Activated naive CD8-positive, alpha-beta T cell treated with anti-CD3 and anti-CD28 coated beads for 36 hours (primary cell): ENCODE results near the gene RSF1. TPM values are rescaled to one million over a fixed set of nuclear protein-coding genes. Genes with fewer than 3 reads are reported as not detected.
"Not testable (repeated sequence)": the region's sequence is repeated elsewhere in the genome, so short reads cannot be mapped to it uniquely, and the experiment has no call there.

Experiments used
- DNase-seq: peaks from one replicate; pipeline ENCODE4 v3.0.0; 2021
- H3K27ac Mint-ChIP-seq: one replicate; pipeline ENCODE4 v1.8.0; 2022; ENCODE audit warnings: mild to moderate bottlenecking, moderate library complexity, mixed read lengths
- H3K27me3 Mint-ChIP-seq: one replicate; pipeline ENCODE4 v1.8.0; 2022; ENCODE audit warnings: mild to moderate bottlenecking, mixed read lengths
- H3K36me3 Mint-ChIP-seq: one replicate; pipeline ENCODE4 v1.8.0; 2021; ENCODE audit warnings: mild to moderate bottlenecking, mixed read lengths
- H3K4me1 Mint-ChIP-seq: one replicate; pipeline ENCODE4 v1.8.0; 2021; ENCODE audit warnings: mixed read lengths
- H3K4me3 Mint-ChIP-seq: one replicate; pipeline ENCODE4 v1.8.0; 2022; ENCODE audit warnings: mild to moderate bottlenecking, moderate library complexity, mixed read lengths
- H3K9me3 Mint-ChIP-seq: one replicate; pipeline ENCODE4 v1.8.0; 2022; ENCODE audit warnings: mixed read lengths
- total RNA-seq, 2 experiments: library from RNA; stranded (reverse); gene quantifications; one replicate each; pipeline ENCODE4 v1.2.3, GENCODE V29; 2021

The RSF1 gene
- total RNA-seq, 2 experiments from 2014 or later: 40.5 to 48.3 TPM

- H3K36me3 Mint-ChIP-seq, H3K4me3 Mint-ChIP-seq, H3K27me3 Mint-ChIP-seq: not testable (repeated sequence)
These were observed 1.6 kb upstream of the RSF1 start for GRCh38 chr11:77822126-77822525.

DNA sequence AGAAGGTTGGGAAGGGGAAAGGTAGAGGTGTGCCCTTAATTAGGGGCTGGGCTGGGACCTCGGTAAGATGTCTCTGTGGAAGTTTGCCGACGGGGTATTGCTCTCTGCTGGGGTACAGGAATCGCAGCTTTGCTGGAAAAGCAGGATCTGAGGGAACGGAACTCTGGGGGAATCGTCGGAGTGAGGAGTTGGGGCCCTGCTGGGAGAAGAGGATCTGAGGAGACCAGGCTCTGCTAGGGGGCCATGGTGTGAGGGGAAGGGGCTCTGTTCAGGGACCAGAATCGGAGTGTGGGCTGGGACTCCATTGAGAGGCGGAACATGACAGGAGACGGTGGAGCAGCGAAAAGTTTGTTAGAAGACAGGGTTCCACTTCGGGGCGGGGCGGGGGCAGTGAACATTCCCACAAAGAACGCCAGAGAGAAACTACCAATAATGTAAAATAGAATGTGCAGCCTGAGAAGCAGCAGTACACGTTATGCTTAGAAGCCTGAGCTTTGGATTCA, 878 bp upstream of the RSF1 start:
- Mint-ChIP-seq H3K9me3 (no peaks in the 10 kb centered on the region), H3K4me1 (peaks cover 25% of the 10 kb centered on the region), H3K27ac (peak overlapping the region; percentile 74), H3K36me3 (peaks cover 8% of the 10 kb centered on the region), H3K4me3 (peak overlapping the region; percentile 99), H3K27me3 (no peaks in the 10 kb centered on the region)
- no peak for DNase-seq

More at GRCh38 chr11:77822126-77822525, 1.6 kb upstream of the RSF1 start:
- peaks cover 19% of the 10 kb centered on the region for H3K4me1 Mint-ChIP-seq
- not testable (repeated sequence) for H3K27ac Mint-ChIP-seq, H3K9me3 Mint-ChIP-seq, DNase-seq

GRCh38 chr11:77819921-77820564, 479 bp downstream of the RSF1 start:
- Mint-ChIP-seq H3K36me3 (peaks cover 13% of the 10 kb centered on the region), H3K4me3 (peak overlapping the region; percentile 99), H3K4me1 (peaks cover 33% of the 10 kb centered on the region), H3K9me3 (no peaks in the 10 kb centered on the region), H3K27ac (peak overlapping the region; percentile 98), H3K27me3 (no peaks in the 10 kb centered on the region)
- DNase-seq: peak; percentile 48

- peaks cover 37% of the 10 kb centered on the region for H3K4me1 Mint-ChIP-seq
- peak; percentile 87 for DNase-seq
- H3K36me3 Mint-ChIP-seq: peaks cover 18% of the 10 kb centered on the region
- peak overlapping the region; percentile 99 for H3K4me3 Mint-ChIP-seq
- H3K9me3 Mint-ChIP-seq: peaks cover 4% of the 10 kb centered on the region
- H3K27me3 Mint-ChIP-seq: no peaks in the 10 kb centered on the region
- H3K27ac Mint-ChIP-seq: peak overlapping the region; percentile 98
These were observed 1.1 kb downstream of the RSF1 start for GRCh38 chr11:77819411-77819920.

DNA sequence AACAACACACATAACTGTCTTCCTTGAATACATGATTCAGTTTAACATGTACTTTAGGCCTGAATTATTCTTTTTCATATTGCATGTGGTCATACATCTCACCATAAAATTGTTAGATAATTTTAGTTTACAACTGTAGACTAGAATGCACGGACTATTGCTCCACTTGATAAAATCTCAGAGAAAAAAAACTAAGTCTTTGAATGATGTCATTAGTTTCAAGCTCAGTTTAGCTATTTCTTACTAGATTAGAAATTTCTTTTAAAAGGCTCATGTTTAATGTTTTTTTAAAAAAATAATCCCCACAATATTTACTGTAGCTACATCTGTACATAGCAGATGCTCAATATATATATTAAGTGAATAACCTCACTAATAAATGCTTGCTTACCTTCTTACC, 5.1 kb downstream of the RSF1 start:
- no peak for DNase-seq
- no peak overlapping the region for H3K4me3 Mint-ChIP-seq
- peaks cover 41% of the 10 kb centered on the region for H3K36me3 Mint-ChIP-seq
- H3K27me3 Mint-ChIP-seq: no peaks in the 10 kb centered on the region
- peaks cover 43% of the 10 kb centered on the region for H3K4me1 Mint-ChIP-seq
- peaks cover 4% of the 10 kb centered on the region for H3K9me3 Mint-ChIP-seq
- no peak overlapping the region for H3K27ac Mint-ChIP-seq

GRCh38 chr11:77814848-77815247, 5.7 kb downstream of the RSF1 start:
- no peak for DNase-seq
- no peak overlapping the region for H3K4me3 Mint-ChIP-seq
- H3K36me3 Mint-ChIP-seq: peaks cover 44% of the 10 kb centered on the region
- H3K4me1 Mint-ChIP-seq: peaks cover 47% of the 10 kb centered on the region
- H3K9me3 Mint-ChIP-seq: peaks cover 4% of the 10 kb centered on the region
- no peak overlapping the region for H3K27ac Mint-ChIP-seq
- no peaks in the 10 kb centered on the region for H3K27me3 Mint-ChIP-seq

- DNase-seq: no peak
- Mint-ChIP-seq H3K4me3 (no peak overlapping the region), H3K27me3 (no peaks in the 10 kb centered on the region), H3K9me3 (peaks cover 4% of the 10 kb centered on the region), H3K36me3 (peaks cover 40% of the 10 kb centered on the region), H3K4me1 (peaks cover 43% of the 10 kb centered on the region), H3K27ac (no peak overlapping the region)
These were observed 7.3 kb downstream of the RSF1 start for GRCh38 chr11:77813256-77813655.

DNA sequence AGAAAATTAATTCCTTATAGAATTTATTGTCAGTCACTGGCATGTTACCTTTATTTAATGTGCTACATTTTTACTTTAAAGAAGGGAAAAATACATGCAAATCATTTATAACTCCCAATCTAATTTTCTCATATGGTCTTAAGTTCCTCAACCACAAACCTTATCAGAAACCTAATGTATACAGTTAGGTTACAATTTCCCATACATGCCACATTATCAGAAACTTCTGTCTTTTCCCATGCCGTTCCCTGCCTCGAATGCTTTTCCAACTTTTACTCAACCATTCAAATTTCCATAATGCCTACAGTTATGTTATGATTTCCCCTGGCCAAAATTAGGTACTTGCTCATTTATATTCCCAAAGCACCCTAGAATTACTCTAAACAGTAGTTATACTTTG, 13.5 kb downstream of the RSF1 start:
- peaks cover 43% of the 10 kb centered on the region for H3K4me1 Mint-ChIP-seq
- DNase-seq: no peak
- H3K27ac Mint-ChIP-seq: no peak overlapping the region
- no peaks in the 10 kb centered on the region for H3K27me3 Mint-ChIP-seq
- no peak overlapping the region for H3K4me3 Mint-ChIP-seq
- H3K9me3 Mint-ChIP-seq: no peaks in the 10 kb centered on the region
- H3K36me3 Mint-ChIP-seq: peaks cover 18% of the 10 kb centered on the region

DNA sequence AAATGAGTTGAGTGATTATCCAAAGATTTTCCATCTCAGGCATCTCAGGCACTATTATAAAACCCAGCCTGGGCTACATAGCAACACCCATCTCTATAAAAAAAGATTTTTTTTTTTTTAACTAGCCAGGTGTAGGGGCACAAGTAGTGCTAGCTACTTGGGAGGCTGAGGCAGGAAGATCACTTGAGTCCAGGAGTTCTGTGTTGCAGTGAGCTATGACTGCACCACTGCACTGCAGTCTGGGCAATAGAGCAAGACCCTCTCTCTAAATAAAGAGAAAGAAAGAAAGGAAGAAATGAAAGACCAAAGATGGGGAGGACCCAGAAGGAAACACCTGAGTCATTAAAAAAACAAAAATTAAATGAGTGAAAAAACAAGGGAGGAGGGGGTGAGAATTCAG, 14.1 kb downstream of the RSF1 start:
- H3K36me3 Mint-ChIP-seq: peaks cover 17% of the 10 kb centered on the region
- peaks cover 45% of the 10 kb centered on the region for H3K4me1 Mint-ChIP-seq
- no peak overlapping the region for H3K4me3 Mint-ChIP-seq
- H3K9me3 Mint-ChIP-seq: no peaks in the 10 kb centered on the region
- no peaks in the 10 kb centered on the region for H3K27me3 Mint-ChIP-seq
- no peak overlapping the region for H3K27ac Mint-ChIP-seq
- DNase-seq: no peak

DNA sequence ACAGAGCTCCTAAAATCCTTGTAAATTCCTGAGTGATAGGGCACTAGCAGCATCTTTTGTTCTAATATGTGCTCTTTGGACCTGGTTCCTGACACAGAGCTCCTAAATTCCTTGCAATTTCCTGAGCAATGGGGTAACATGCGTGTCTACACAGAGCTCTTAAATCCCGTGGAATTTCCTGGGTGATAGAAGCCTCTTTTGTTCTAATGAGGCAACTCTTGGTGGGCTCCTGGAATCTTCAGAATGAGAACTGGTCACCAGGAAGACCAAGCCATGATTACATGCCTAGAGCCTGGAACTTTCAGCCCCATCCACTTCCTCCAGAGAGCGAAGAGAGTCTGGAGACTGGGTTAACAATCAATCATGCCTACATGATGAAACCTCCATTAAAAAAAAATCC, 19.0 kb downstream of the RSF1 start:
- Mint-ChIP-seq H3K4me1 (peaks cover 58% of the 10 kb centered on the region), H3K9me3 (peaks cover 6% of the 10 kb centered on the region), H3K36me3 (peaks cover 22% of the 10 kb centered on the region), H3K27me3 (no peaks in the 10 kb centered on the region), H3K27ac (peak overlapping the region; percentile 22), H3K4me3 (no peak overlapping the region)
- no peak for DNase-seq

DNA sequence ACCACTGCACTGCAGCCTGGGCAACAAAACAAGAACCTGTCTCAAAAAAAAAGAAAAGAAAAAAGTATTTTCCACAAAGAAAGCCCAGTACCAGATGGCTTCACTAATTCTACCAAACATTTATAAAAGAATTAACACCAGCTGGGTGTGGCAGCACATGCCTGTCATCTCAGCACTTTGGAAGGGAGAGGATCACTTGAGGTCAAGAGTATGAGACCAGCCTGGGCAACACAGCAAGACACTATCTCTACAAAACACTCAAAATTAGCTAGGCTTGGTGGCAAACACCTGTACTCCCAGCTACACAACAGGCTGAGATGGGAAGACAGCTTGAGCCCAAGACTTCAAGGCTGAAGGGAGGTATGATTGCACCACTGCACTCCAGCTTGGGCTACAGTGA, 20.1 kb downstream of the RSF1 start:
- Mint-ChIP-seq H3K27ac (peak overlapping the region; percentile 34), H3K4me3 (no peak overlapping the region), H3K27me3 (no peaks in the 10 kb centered on the region), H3K9me3 (peaks cover 6% of the 10 kb centered on the region), H3K4me1 (peaks cover 63% of the 10 kb centered on the region), H3K36me3 (peaks cover 25% of the 10 kb centered on the region)
- no peak for DNase-seq

- Mint-ChIP-seq H3K27ac (peak overlapping the region; percentile 72), H3K4me3 (peak overlapping the region; percentile 25), H3K27me3 (no peaks in the 10 kb centered on the region), H3K36me3 (peaks cover 30% of the 10 kb centered on the region), H3K9me3 (peaks cover 6% of the 10 kb centered on the region), H3K4me1 (peaks cover 70% of the 10 kb centered on the region)
- DNase-seq: no peak
These were observed 21.2 kb downstream of the RSF1 start for GRCh38 chr11:77799338-77799737.

GRCh38 chr11:77793972-77794371, 26.6 kb downstream of the RSF1 start:
- H3K27ac Mint-ChIP-seq: no peak overlapping the region
- H3K4me3 Mint-ChIP-seq: no peak overlapping the region
- H3K27me3 Mint-ChIP-seq: no peaks in the 10 kb centered on the region
- no peak for DNase-seq
- peaks cover 50% of the 10 kb centered on the region for H3K4me1 Mint-ChIP-seq
- peaks cover 25% of the 10 kb centered on the region for H3K9me3 Mint-ChIP-seq
- H3K36me3 Mint-ChIP-seq: peaks cover 71% of the 10 kb centered on the region

- H3K4me3 Mint-ChIP-seq: no peak overlapping the region
- H3K27ac Mint-ChIP-seq: no peak overlapping the region
- no peaks in the 10 kb centered on the region for H3K27me3 Mint-ChIP-seq
- H3K36me3 Mint-ChIP-seq: peaks cover 58% of the 10 kb centered on the region
- no peak for DNase-seq
- peaks cover 55% of the 10 kb centered on the region for H3K4me1 Mint-ChIP-seq
- peaks cover 20% of the 10 kb centered on the region for H3K9me3 Mint-ChIP-seq
These were observed 29.2 kb downstream of the RSF1 start for GRCh38 chr11:77791301-77791700.

DNA sequence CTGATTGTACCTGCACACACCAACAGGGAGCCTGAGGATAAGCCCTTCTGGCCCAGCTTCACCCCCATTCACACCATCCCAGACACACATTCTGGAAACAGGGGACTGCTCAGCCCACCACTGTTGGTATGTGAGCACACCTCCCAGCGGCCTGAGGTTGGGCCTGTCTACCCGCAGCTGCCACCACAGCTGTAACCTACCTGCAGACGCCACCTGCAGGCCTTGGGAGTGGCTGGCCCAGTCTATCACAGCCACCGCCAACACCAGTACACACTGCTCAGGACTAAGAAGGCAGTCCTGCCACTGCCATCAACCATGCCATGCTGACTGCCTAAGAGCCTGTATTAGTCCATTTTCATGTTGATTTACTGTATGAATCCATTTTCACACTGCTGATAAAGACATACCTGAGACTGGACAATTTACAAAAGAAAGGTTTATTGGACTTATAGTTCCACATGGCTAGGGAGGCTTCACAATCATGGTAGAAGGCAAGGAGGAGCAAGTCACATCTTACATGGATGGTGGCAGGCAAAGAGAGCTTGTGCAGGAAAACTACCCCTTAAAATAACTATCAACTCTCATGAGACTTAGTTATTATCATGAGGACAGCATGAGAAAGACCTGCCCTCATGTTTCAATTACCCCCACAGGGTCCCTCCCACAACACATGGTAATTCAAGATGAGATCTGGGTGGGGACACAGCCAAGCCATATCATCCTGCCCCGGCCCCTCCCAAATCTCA, 30.6 kb downstream of the RSF1 start:
- H3K27me3 Mint-ChIP-seq: no peaks in the 10 kb centered on the region
- peaks cover 56% of the 10 kb centered on the region for H3K36me3 Mint-ChIP-seq

More for the DNA sequence above, 30.6 kb downstream of the RSF1 start:
- H3K4me1 Mint-ChIP-seq: peaks cover 45% of the 10 kb centered on the region
- no peak overlapping the region for H3K4me3 Mint-ChIP-seq
- no peak overlapping the region for H3K27ac Mint-ChIP-seq
- no peak for DNase-seq
- H3K9me3 Mint-ChIP-seq: peaks cover 20% of the 10 kb centered on the region
